NCI-H146 treated with DMSO at 0.1 percent for 48 hours (cell line): ENCODE results near the gene SLC6A6.

ENCODE experiments used
- DNase-seq: peaks from one replicate; lab custom pipeline; 2025; ENCODE audit not compliant: unreplicated experiment; lab: John Stamatoyannopoulos, UW

The SLC6A6 gene

DNA sequence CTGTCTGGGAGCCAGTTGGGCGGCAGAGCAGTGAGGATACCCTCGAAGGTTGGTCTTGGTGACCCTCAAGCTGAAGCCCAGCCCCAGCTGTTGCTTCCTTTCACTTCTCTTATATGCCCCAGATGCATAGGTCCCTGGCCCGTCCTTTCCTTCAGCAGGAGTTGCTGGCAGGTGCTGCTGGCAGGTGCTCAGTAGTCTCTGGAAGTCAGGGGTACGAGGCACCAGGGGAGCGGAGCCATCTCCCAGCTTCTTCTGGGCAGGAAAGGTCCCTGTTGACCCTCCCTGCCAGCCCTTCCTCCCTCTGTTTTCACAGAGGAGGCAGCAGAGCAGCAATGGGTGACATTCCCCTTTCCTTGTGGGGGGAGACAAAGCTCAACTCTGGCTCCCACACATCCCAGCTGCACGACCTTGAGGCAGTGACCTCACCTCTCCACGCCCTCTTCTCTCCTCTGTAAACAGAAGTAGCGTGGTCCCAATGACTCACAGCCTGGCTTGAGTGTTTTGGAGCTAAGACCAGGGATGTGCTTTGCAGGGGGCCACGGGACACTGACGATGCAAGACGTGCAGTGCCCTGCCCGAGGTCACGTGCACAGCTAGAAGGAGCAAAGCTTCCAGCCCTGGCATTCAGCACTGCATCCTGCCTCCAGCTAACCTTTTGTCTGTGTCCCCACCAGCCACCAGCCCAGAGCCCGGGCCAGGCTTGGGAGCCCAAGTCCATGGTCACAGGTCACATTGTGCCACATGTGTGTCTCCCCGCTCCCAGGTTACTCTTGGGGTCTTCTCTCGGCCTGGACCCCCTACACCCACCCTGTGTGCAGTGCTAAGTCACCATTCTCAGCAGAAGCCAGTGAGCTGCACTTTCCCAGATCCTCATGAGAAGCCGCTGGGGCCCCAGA lies 49.7 kb downstream of the SLC6A6 start:
- no peak for DNase-seq

DNA sequence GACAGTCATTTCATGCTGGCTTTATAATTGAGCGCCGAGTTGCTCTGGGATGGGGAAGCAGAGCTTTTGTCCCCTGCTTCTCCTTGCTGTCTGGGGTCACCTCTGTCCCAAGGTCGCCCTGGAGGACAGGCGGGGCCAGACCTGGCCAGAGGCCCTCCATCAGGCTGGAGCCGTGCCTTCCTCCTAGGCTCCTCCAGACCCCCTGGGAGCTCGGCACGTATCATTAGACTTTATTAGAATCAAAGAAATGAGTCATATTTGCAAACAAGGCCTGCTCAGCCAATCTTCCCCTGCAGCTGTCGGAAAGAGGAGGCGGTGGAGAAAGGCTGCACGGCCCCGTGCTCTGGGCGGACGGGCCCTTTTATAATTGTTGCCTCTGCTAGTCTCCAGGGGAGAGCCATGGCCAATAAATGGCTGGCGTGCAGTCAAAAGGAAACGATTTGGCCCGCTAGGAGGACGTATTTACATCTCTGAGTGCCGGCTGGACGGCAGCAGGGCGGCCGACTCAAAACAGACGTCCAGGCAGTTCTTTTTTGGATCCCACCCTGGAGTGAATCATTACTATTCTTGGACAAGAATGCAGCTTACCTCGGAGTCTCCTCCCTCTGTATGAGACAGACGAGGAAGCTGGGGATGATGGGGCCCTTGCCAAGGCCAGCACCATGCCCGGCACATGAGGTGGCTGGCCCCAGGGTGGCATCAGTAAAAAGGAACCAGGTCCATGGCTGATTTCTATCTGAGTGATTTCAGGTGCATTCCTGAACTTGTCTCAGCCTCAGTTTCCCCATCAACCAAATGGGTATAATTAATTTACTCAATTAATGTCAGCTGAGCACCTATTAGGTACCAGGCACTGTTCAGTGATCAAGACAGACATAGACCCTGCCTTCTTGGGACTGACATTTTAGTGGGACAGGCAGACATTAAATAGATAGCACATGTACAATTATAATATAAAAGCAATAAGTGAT lies 50.6 kb downstream of the SLC6A6 start:
- DNase-seq: peak; percentile 91

- DNase-seq: no peak
These were observed 51.7 kb downstream of the SLC6A6 start for GRCh38 chr3:14453876-14454638.

- DNase-seq: no peak
These were observed 52.4 kb downstream of the SLC6A6 start for GRCh38 chr3:14454639-14455310.

- no peak for DNase-seq
These were observed 53.3 kb downstream of the SLC6A6 start for GRCh38 chr3:14455571-14456317.

DNA sequence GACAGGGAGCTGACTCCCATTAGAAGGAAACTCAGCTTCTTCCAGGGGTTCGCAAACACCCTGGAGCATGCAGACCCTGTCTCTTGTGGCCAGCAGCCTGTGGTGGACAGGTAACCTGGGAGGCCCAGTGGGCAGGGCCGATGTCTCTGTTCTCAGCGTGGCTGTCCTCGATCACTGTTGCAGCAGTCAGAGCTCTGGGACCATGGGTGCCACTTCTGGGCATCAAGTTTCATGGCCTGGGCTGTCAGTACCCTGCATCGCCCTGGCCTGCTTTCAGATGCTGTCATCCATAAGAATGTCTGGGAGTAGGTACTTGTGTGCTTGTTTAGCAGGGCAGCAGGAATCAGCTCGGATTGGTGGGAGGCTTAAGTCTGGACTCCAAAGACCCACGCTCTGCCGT lies 54.4 kb downstream of the SLC6A6 start:
- no peak for DNase-seq

GRCh38 chr3:14457481-14457880 lies 55.1 kb downstream of the SLC6A6 start:
- DNase-seq: no peak

- DNase-seq: no peak
These were observed 55.6 kb downstream of the SLC6A6 start for GRCh38 chr3:14457999-14458398.

GRCh38 chr3:14458434-14459275 lies 56.2 kb downstream of the SLC6A6 start:
- no peak for DNase-seq

DNA sequence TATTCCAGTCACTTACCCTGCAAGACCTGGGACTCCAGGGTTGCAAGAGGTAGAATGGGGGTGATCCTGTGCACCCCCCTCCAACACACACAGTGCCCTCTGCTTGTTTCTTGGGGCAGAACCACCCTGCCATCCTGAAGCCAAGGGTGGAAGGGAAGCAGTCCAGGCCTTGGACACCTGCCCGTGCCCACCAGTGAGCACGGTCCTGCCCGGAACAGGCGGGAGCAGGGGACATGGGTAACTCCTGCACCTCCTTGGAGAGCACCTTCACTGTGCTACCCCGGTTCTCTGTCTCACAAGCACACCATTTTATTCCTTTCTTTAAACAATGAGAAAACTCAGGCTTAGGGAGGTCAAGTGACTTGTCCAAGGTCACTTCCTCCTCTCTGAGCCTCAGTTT lies 57.0 kb downstream of the SLC6A6 start:
- no peak for DNase-seq

- no peak for DNase-seq
These were observed 57.4 kb downstream of the SLC6A6 start for GRCh38 chr3:14459787-14460186.

- DNase-seq: no peak
These were observed 58.1 kb downstream of the SLC6A6 start for GRCh38 chr3:14460342-14461005.

DNA sequence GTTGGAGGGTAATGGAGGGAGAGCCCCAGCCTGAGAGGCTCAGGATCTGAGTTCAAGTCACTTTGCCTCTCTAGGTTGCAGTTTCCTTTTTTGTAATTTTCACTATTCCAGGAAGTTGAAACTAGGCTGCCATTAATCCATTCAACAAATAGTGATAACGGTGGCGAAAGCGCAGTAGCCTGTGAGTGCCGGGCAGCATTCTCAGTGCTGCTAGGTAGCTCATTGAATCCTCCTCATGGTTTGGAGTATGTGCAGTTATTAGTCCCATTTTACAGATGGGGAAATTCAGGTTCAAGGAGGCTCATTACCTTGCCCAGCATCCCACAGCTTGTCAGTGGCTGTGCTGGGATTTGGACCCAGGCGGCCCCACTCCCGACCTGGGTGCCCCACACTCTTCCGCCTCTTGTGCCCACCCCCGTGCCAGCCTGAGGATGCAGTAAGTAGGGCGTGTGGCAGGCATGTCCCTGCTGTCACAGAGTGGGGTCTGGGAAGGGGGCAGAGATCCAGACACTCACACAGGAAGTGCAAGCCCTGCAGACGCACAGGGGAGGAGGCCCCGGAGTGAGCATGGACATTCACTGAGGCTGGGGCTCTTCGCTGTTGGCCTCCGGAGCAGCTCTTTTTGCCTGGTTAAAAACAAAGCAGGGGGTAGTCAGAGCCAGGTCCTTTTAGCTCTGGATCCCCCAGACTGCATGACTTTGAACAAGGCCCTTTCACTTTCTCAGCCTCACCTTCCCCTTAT lies 58.8 kb downstream of the SLC6A6 start:
- DNase-seq: no peak

GRCh38 chr3:14461748-14462324 lies 59.4 kb downstream of the SLC6A6 start:
- no peak for DNase-seq

DNA sequence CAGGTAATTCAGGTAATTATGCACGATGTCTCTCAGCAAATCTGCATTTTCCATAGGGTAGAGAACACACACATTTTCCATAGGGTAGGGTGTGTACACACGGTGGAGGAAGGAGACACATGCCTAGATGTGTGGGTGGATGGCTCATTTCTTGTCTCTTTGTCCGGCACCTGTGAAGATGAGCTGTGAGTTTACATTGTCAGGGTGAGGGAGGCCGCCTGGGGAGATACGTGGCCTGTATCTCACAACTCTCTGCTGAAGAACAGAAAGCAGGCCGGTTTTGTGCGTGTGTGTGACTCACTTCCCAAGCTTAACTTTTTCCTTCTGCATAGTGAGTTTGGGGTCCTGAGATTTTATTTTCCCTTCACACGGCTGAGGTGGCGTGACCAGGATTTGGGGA lies 60.3 kb downstream of the SLC6A6 start:
- no peak for DNase-seq

DNA sequence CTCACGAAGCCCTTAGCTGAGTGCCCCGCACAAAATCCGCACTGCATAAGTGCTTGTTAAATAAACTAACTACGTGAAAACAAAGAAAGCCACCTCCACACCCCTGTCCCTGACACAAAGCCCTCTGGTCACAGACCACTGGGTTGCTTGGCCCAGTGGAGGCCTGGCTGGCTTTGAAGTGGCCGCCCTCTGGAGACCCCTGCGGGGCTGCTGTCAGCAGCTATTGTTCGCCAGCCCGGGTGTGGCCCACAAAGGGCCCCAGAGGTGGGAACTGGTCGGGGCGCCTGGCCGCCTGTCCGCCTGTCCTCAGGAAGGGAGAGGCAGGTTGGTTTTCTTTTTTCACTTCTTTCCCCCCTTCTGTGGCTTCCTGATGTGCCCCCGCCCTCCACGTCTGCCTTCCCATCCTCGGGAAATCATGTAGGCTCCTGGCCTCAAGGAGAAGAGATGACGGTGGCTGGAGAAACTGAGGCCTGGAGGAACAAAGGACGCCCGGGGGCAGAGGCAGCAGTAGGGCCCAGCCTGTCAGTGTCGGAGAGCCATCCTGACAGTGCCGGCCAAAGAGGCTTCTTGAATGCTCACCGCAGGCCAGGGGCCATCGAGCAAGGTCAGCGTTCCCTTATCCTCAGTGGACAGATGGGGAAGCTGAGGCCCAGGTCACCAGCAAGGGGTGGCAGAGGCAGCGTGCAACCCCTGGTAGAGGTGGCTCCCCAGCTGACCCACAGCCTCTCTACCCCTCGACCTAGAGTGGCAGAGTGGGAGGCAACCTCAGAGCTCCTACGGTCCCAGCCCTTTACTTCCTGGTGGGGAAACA lies 61.1 kb downstream of the SLC6A6 start:
- DNase-seq: peak; percentile 41

- no peak for DNase-seq
These were observed 61.7 kb downstream of the SLC6A6 start for GRCh38 chr3:14464141-14464465.
